AG09319 (cell line): ENCODE results near the gene LMF2.
A peak's percentile ranks its signal among the peaks of the same experiment; 100 is the strongest.

Experiments used
- DNase-seq: peaks from one replicate; pipeline ENCODE4 v3.0.0-alpha.2; 2010; ENCODE audit warnings: low read depth; ENCODE audit errors: extremely low read depth
- TF ChIP-seq, protein P1 (sequence below): IDR thresholded peaks from 2 replicates; pipeline ENCODE4 v1.5.1; 2011; ENCODE audit warnings: low read depth, mild to moderate bottlenecking, inconsistent platforms, low read length, moderate library complexity

The LMF2 gene

DNA sequence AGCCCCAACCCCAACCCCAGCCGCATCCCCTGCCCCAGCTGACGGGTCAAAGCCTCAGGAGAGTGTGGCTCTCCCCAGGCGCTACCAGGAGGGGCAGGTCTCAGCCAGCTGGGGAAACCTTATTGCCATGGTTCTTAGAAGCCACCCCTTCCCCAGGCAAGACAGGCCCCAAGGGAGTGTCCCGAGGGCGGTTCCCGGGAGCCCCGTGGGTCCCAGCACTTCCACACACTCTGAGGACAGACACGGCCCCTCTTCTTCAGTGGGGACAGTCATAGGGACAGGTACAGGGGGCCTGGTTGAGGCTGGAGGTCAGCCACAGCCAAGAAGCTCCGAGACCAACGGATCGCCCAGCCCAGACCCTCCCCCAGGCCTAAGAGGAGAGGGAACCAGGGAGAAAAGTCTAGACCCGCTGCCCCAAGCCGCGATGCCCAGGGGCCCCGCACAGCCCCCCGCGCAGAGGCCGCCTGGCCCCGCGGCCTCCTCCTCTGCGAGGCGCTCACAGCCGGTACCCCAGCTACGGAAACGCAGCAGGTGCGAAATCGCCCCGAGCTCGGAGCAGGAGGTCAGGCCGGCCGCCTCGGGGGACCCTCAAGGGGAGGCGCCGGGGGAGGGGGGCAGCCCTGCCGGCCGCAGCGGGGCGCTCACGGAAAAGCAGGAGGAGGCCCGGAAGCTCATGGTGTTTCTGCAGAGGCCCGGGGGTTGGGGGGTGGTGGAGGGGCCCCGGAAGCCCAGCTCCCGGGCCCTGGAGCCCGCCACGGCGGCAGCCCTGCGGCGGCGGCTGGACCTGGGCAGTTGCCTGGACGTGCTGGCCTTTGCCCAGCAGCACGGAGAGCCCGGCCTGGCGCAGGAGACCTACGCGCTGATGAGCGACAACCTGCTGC, 40.8 kb upstream of the LMF2 start:
- TF ChIP-seq, protein P1, sequence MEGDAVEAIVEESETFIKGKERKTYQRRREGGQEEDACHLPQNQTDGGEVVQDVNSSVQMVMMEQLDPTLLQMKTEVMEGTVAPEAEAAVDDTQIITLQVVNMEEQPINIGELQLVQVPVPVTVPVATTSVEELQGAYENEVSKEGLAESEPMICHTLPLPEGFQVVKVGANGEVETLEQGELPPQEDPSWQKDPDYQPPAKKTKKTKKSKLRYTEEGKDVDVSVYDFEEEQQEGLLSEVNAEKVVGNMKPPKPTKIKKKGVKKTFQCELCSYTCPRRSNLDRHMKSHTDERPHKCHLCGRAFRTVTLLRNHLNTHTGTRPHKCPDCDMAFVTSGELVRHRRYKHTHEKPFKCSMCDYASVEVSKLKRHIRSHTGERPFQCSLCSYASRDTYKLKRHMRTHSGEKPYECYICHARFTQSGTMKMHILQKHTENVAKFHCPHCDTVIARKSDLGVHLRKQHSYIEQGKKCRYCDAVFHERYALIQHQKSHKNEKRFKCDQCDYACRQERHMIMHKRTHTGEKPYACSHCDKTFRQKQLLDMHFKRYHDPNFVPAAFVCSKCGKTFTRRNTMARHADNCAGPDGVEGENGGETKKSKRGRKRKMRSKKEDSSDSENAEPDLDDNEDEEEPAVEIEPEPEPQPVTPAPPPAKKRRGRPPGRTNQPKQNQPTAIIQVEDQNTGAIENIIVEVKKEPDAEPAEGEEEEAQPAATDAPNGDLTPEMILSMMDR: no peak

DNA sequence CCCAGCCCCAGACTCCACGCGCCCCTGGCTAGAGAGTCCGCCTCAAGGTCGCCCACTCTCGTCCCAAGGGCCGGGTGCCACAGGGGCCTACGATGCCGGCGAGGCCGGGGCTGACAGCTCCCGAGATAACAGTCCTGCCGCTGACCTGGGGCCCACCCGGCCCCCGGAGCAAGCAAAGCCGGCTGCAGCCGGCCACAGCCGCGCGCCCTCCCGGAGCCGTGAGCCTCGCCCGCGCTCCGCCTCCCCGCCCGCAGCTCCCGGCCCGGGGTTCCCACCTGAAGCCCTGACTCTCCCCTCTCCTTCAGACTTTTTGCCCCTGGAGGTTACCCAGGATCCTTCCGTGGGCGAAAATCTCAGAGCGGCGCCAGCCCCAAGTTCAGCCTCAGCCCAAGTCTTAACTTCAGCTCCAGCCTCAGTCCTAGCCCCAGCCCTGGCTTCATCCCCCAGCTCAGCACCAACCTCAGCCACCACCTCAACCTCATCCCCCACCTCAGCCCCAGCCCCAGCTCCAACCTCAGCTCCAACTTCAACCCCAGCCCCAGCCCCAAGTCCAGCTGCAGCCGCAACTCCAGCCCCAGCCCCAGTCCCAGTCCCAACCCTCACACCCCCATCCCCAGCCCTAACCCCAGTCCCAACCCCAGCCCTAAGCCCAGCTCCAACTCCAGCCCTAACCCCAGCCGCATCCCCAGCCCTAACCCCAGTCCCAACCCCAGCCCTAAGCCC, 39.9 kb upstream of the LMF2 start:
- no peak for DNase-seq
- TF ChIP-seq, protein P1: no peak

More for the DNA sequence above, 40.8 kb upstream of the LMF2 start:
- DNase-seq: no peak

DNA sequence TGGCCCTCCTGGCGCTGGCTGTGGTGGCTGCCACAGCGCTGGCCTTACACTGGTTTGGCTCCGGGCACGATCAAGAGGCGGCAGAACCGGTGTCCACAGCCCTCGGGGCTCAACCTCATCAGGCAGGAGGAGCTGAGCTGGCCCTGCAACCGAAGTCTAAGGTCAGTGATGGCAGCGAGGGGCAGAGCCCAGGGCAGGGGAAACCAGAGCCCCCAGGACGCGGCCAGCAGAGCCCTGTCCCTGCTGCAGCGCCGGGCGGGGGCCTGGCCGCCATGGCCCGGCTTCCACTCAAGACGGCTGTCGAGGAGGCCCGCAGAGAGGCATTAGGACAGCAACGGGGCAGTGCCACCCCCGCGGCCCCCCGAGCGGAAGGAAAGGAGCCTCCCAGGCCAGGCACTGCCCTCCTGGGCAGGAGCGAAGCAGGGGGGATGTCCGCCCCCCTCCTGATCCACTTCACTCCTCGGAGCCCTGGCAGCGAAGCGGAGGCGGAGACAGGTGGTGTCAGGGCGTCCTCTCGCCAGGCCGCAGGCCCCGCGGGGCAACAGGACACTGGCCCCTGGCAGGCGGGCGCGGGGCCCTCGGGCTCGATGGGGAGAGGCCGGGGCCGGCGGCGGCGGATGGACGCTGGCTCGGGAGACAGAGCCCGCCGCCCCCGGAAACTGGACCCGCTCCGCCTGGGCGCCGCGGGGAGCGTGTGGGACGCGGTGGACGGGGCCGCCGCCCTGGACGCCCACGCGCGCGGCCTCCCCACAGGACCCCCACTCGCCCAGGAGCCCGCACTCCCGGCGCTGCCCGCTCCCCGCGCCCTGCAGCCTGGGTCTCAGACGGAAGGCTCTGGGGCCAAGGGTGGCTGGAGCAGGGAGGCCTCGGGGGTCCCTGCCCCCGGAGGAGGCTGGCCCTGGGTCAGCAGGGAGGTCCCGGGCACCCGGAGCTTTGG, 39.1 kb upstream of the LMF2 start:
- no peak for DNase-seq
- TF ChIP-seq, protein P1: no peak

DNA sequence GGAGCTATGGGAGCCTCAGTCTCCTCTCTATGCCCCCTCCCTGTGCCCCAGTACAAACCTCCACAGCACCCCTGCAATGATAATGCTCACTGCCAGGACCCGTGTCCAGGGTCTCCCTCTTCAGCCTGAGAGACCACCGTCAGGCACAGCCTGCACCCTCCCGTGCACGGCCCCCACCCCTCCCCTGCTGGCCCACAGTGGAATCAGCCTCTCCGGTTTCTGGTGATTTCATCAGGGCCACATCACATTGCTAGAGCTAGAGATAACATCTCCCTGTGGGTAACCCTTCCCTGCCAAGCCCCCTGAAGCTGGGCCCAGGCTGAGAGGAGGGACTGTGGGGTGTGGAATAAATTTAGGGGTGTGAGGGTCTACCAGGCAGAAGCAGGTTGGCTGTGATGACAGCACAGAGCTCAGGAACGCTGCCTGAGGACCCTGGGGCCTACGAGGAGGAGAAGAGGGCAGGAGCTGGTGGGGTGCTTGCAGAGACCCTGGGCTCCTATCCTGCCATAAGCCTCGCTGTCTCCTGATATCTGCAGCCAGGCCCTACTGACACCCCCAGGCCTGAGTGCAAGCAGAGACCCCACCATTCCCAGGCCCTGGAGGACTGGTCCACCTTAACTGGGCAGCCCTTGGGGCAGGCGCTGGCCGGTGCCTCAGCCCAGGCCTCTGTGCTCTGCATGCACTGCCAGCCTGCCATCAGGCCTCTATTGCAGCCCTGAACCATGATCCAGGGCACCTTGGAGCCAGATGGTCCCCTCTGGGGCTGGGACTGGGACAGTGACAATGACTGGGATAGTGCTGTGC, 38.2 kb upstream of the LMF2 start, which contains the start of gene KLHDC7B:
TSS of gene KLHDC7B (plus strand) at position 378 of the 804 bp plus-strand sequence. CDS start at position 723, 345 bp downstream.
- TF ChIP-seq, protein P1: no peak; the same call in none of the 2 replicates
- DNase-seq: no peak

DNA sequence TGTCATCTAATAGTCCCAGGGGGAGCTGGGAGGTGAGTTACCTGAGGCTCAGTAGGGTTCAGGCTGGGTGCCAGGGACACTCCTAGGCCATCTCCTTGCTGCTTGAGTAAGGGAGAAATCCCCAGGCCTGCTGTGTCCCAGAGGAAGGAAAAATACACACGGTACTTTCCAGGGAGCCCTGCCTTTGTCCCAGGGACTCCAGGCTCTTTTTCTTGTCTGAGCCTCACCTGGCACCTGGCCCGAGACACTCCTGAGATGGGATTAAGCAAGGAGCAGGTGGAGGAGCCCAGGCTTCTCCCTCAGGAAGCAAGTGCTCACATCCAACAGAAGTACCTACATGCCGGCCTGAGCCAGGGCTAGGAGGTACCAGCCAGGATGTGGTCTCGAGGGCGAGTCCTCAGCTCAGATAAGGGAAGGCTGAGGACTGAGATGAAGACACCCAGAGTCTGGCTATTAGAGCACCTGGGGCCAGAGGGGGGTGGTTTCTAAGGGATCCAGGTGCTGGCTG, 37.3 kb upstream of the LMF2 start:
- TF ChIP-seq, protein P1: no peak
- DNase-seq: no peak

DNA sequence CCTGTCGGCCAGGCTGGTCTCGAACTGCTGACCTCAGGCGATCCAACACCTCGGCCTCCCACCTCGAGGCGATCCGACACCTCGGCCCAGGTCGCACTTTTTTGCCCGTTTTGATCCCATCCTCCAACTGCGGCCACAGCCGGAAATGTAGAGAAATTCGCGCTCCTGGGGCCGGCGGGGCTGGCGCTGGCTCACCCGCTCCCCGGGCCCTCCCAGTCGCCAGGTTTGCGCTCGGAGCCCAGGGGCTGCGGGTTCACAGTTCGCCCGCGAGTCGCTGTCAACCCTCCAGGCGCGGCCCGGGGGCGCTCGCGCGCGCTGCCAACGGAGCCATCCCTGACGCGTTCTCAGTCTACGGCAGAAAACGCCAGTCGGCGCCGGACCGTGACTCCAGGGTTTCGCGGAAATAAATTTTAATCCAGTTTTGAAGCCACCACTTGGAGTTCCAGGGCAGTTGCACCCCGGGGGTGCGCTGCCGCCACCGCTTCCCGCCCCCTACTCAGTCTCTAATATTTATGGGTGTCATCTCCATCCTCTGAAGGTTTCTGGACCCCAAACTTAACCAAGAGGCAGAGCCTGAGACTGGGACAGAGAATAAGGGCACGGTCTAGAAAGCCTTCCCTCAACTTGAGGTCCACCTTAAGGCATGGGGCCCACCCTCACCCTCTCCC, 36.7 kb upstream of the LMF2 start:
- DNase-seq: no peak
- TF ChIP-seq, protein P1: peak; percentile 54
